BE2C (cell line): ENCODE measurements around the gene KCNMA1.

Experiments used
- DNase-seq: peaks from one replicate; pipeline ENCODE4 v3.0.0-alpha.2; 2020
- H3K27me3 ChIP-seq: fragments of 250-450 bp; sonication (Bioruptor Pico); 2 replicates; pipeline ENCODE4 v1.5.1; 2020; ENCODE audit warnings: mild to moderate bottlenecking
- H3K36me3 ChIP-seq: fragments of 250-450 bp; sonication (Bioruptor Pico); 2 replicates; pipeline ENCODE4 v1.5.1; 2020; ENCODE audit warnings: mild to moderate bottlenecking
- H3K4me1 ChIP-seq: fragments of 250-450 bp; sonication (Bioruptor Pico); 2 replicates; pipeline ENCODE4 v1.5.1; 2020
- H3K4me3 ChIP-seq: 2 replicates; pipeline ENCODE4 v1.5.1; 2011; ENCODE audit warnings: low read depth, low read length
- H3K9me3 ChIP-seq: fragments of 250-450 bp; sonication (Bioruptor Pico); 2 replicates; pipeline ENCODE4 v1.5.1; 2020
- CTCF ChIP-seq: IDR thresholded peaks from 2 replicates; pipeline ENCODE4 v1.5.1; 2012; ENCODE audit warnings: mild to moderate bottlenecking, low read depth, low read length

Gene KCNMA1

GRCh38 chr10:77123330-77123729 lies 514.3 kb downstream of the KCNMA1 start:
- no peak for TF ChIP-seq CTCF
- DNase-seq = no peak
- peaks cover 23% of the 10 kb centered on the region for H3K4me1 ChIP-seq

GRCh38 chr10:77121829-77122228 lies 515.8 kb downstream of the KCNMA1 start:
- Histone ChIP-seq H3K36me3 (no peaks in the 10 kb centered on the region), H3K4me1 (peaks cover 23% of the 10 kb centered on the region), H3K27me3 (no peaks in the 10 kb centered on the region), H3K4me3 (no peak overlapping the region), H3K9me3 (no peaks in the 10 kb centered on the region)
- TF ChIP-seq CTCF = no peak
- no peak for DNase-seq

More at GRCh38 chr10:77123330-77123729, 514.3 kb downstream of the KCNMA1 start:
- Histone ChIP-seq H3K27me3 (no peaks in the 10 kb centered on the region), H3K4me3 (no peak overlapping the region), H3K36me3 (no peaks in the 10 kb centered on the region), H3K9me3 (no peaks in the 10 kb centered on the region)

- TF ChIP-seq CTCF = no peak
- H3K9me3 ChIP-seq = no peaks in the 10 kb centered on the region
- H3K27me3 ChIP-seq = no peaks in the 10 kb centered on the region
- H3K36me3 ChIP-seq = no peaks in the 10 kb centered on the region
- DNase-seq = no peak
- H3K4me3 ChIP-seq = no peak overlapping the region; the same call in 1 of the 2 replicates
- H3K4me1 ChIP-seq = peaks cover 23% of the 10 kb centered on the region
Measured at GRCh38 chr10:77120666-77121376, 516.8 kb downstream of the KCNMA1 start.

- no peaks in the 10 kb centered on the region for H3K36me3 ChIP-seq
- TF ChIP-seq CTCF = no peak
Measured at GRCh38 chr10:77120012-77120411, 517.6 kb downstream of the KCNMA1 start.

GRCh38 chr10:77118603-77119282 lies 518.9 kb downstream of the KCNMA1 start:
- no peak for TF ChIP-seq CTCF
- peaks cover 19% of the 10 kb centered on the region for H3K4me1 ChIP-seq

More at GRCh38 chr10:77120012-77120411, 517.6 kb downstream of the KCNMA1 start:
- DNase-seq = peak; percentile 30
- Histone ChIP-seq H3K9me3 (no peaks in the 10 kb centered on the region), H3K4me3 (peak overlapping the region; percentile 27), H3K4me1 (peaks cover 23% of the 10 kb centered on the region), H3K27me3 (no peaks in the 10 kb centered on the region)

GRCh38 chr10:77117501-77117900 lies 520.1 kb downstream of the KCNMA1 start:
- Histone ChIP-seq H3K27me3 (no peaks in the 10 kb centered on the region), H3K36me3 (no peaks in the 10 kb centered on the region), H3K9me3 (no peaks in the 10 kb centered on the region), H3K4me3 (no peak overlapping the region), H3K4me1 (peaks cover 19% of the 10 kb centered on the region)
- no peak for DNase-seq
- no peak for TF ChIP-seq CTCF

More at GRCh38 chr10:77118603-77119282, 518.9 kb downstream of the KCNMA1 start:
- no peaks in the 10 kb centered on the region for H3K9me3 ChIP-seq
- no peaks in the 10 kb centered on the region for H3K36me3 ChIP-seq
- DNase-seq = no peak
- H3K4me3 ChIP-seq = no peak overlapping the region
- no peaks in the 10 kb centered on the region for H3K27me3 ChIP-seq
